RWPE1 (cell line): ENCODE data around the gene NCBP2L.

Source experiments
- CTCF ChIA-PET: fragments of 350-600 bp; sonication (Branson Sonifier 250); formaldehyde crosslinking; extraction: SDS; loops from one replicate; lab custom pipeline; 2021; lab: Yijun Ruan, JAX
- POLR2A ChIA-PET: fragments of 400-600 bp; formaldehyde crosslinking; extraction: SDS; loops from one replicate; lab custom pipeline; 2020; ENCODE audit warnings: antibody characterized with exemption; ENCODE audit not compliant: low non-redundant PET; lab: Yijun Ruan, JAX
- DNase-seq: peaks from one replicate; pipeline ENCODE4 v3.0.0; 2012; ENCODE audit warnings: low spot score
- H3K27ac ChIP-seq: fragments of 450-650 bp; 2 replicates; pipeline ENCODE4 v1.5.1; 2017
- TF ChIP-seq, protein P1 (sequence below): fragments of 450-650 bp; conservative IDR thresholded peaks from 2 replicates; pipeline ENCODE4 v1.5.1; 2017; ENCODE audit warnings: low read depth, mild to moderate bottlenecking

Gene NCBP2L

GRCh38 chrX:107733686-107734085, 43.8 kb upstream of the NCBP2L start:
- ChIA-PET CTCF (no interaction called here), POLR2A (no interaction called here)
- DNase-seq: no peak
- TF ChIP-seq, protein P1, sequence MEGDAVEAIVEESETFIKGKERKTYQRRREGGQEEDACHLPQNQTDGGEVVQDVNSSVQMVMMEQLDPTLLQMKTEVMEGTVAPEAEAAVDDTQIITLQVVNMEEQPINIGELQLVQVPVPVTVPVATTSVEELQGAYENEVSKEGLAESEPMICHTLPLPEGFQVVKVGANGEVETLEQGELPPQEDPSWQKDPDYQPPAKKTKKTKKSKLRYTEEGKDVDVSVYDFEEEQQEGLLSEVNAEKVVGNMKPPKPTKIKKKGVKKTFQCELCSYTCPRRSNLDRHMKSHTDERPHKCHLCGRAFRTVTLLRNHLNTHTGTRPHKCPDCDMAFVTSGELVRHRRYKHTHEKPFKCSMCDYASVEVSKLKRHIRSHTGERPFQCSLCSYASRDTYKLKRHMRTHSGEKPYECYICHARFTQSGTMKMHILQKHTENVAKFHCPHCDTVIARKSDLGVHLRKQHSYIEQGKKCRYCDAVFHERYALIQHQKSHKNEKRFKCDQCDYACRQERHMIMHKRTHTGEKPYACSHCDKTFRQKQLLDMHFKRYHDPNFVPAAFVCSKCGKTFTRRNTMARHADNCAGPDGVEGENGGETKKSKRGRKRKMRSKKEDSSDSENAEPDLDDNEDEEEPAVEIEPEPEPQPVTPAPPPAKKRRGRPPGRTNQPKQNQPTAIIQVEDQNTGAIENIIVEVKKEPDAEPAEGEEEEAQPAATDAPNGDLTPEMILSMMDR: no peak
- H3K27ac ChIP-seq: peak overlapping the region; percentile 87

DNA sequence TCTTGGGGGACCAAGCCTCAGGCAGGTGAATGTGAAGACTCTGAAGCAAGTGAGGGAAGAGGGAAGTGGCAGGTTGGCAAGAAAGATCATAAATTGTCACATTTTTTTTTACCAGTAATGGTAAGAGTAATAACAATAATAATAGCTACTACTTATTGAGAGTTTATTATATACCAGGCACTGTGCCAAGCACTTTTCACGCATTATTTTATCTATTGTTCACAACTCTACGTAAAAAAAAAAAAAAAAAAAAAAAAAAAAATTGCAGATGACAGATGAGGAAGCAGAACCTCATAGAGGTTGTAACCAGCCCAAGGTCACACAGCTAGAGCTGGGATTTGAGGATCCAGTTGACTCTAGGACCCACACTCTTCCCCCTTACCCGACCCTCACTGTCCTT, 42.9 kb upstream of the NCBP2L start:
- CTCF ChIA-PET: no interaction called here

GRCh38 chrX:107736781-107737531, 40.6 kb upstream of the NCBP2L start:
- DNase-seq: no peak
- TF ChIP-seq, protein P1: no peak
- ChIA-PET POLR2A (no interaction called here), CTCF (interaction anchor here (0.7 kb wide), 1 partner anchor 40 kb away, joined by 3 read pairs; the partner anchor contains the start of gene NCBP2L)
- peak overlapping the region; percentile 48 for H3K27ac ChIP-seq

More for the DNA sequence above, 42.9 kb upstream of the NCBP2L start:
- TF ChIP-seq, protein P1: no peak
- DNase-seq: no peak
- POLR2A ChIA-PET: no interaction called here
- H3K27ac ChIP-seq: peak overlapping the region; percentile 87

DNA sequence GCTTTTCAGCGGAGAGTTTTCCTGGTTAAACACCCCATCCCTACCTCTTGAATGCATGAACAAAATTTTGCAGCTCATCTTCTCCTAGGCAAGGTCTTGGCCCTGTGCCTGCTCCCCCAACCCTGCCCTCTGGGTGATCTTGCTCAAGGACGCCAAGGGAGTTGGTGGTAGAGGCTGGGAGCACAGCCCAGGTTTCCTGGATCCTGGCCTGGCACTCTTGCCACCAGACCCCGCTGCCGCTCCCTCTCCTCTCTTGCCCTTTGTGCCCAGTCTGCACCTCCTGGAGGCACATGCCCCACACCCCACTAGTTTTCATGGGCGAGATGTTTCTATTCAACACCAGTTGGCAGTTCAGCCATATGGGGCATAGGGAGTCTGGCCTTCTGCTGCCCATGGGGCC, 39.3 kb upstream of the NCBP2L start:
- DNase-seq: no peak
- H3K27ac ChIP-seq: peak overlapping the region; percentile 50
- TF ChIP-seq, protein P1: no peak
- CTCF ChIA-PET: interaction anchor here (0.9 kb wide), 1 partner anchor 39 kb away, joined by 3 read pairs; the partner anchor contains the start of gene NCBP2L
- POLR2A ChIA-PET: no interaction called here

DNA sequence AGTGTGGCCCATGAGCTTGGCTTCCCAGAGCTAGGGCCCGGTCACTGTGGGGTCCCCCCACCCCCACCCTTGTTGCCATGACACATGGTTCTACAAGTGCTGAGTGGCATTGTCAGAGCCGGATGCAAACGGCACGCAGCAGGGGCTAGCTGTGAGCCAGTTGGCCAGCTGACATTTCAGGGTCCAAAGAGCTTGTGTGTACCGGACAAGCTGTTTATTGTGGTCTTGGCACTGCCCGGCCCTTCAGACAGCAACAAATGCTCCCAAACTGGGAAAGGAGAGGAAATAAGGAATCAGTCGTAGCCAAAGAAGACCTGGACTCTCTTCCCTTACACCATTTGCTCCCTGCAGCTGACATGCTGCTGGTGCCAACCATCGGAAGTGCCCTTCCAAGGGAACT, 38.8 kb upstream of the NCBP2L start:
- DNase-seq: no peak
- CTCF ChIA-PET: interaction anchor here (0.6 to 0.7 kb wide), 2 partner anchors 22 to 84 kb away, joined by 3 to 4 read pairs; no protein-coding TSS in a partner anchor
- POLR2A ChIA-PET: no interaction called here
- H3K27ac ChIP-seq: peak overlapping the region; percentile 50
- TF ChIP-seq, protein P1: no peak

- POLR2A ChIA-PET: no interaction called here
Measured at GRCh38 chrX:107739541-107739940, 38.0 kb upstream of the NCBP2L start.

More at GRCh38 chrX:107739541-107739940, 38.0 kb upstream of the NCBP2L start:
- peak overlapping the region; percentile 50 for H3K27ac ChIP-seq
- TF ChIP-seq, protein P1: no peak
- no peak for DNase-seq
- CTCF ChIA-PET: no interaction called here
